Activated CD4-positive, alpha-beta T cell treated with anti-CD3 and anti-CD28 coated beads for 36 hours (primary cell): Measurements from ENCODE around the gene OR52N1. TPM values are rescaled to one million over a fixed set of nuclear protein-coding genes. Genes with fewer than 3 reads are reported as not detected.

Experiments used
- total RNA-seq, 2 experiments: library from RNA; stranded (reverse); gene quantifications; one replicate each; pipeline ENCODE4 v1.2.3, GENCODE V29; 2021

OR52N1 gene
- total RNA-seq, 2 experiments from 2014 or later: not detected

Other genes with a start within 250 kb of the OR52N1 start
- gene OR52H1, start 242.7 kb downstream of the OR52N1 start, total RNA-seq: not detected
- gene OR52B6, start 210.4 kb downstream of the OR52N1 start, total RNA-seq: not detected
- under 1 TPM; 0.75 to 0.76 TPM for gene TRIM6, start 194.6 kb downstream of the OR52N1 start, total RNA-seq
- gene TRIM34, start 166.3 kb downstream of the OR52N1 start, total RNA-seq: 10 to 100 TPM; 10.4 to 11.8 TPM
- gene TRIM5, start 106.2 kb downstream of the OR52N1 start, total RNA-seq: 10 to 100 TPM; 16.4 to 17.9 TPM
- 100 to 1,000 TPM in 1 of 2 experiments, 10 to 100 TPM in 1; 73.4 to 101 TPM for gene TRIM22, start 101.5 kb downstream of the OR52N1 start, total RNA-seq
- gene OR56B1, start 54.8 kb downstream of the OR52N1 start, total RNA-seq: under 1 TPM; 0.14 to 0.16 TPM
- under 1 TPM; 0.23 to 0.70 TPM for gene OR52N4, start 37.0 kb downstream of the OR52N1 start, total RNA-seq
- not detected for gene OR52N5, start 7.9 kb downstream of the OR52N1 start, total RNA-seq
- gene OR52N2, start 17.7 kb upstream of the OR52N1 start, total RNA-seq: not detected
- not detected for gene OR52E6, start 50.6 kb upstream of the OR52N1 start, total RNA-seq
- gene OR52E8, start 66.4 kb upstream of the OR52N1 start, total RNA-seq: not detected
- not detected for gene OR52E4, start 89.4 kb upstream of the OR52N1 start, total RNA-seq
- not detected for gene OR52E5, start 101.9 kb upstream of the OR52N1 start, total RNA-seq
- not detected for gene OR56A3, start 151.0 kb upstream of the OR52N1 start, total RNA-seq
- gene OR56A5, start 177.2 kb upstream of the OR52N1 start, total RNA-seq: not detected
- not detected for gene OR52L1, start 195.7 kb upstream of the OR52N1 start, total RNA-seq
- gene OR56A4, start 215.7 kb upstream of the OR52N1 start, total RNA-seq: not detected
- gene OR56A1, start 239.5 kb upstream of the OR52N1 start, total RNA-seq: not detected